Left lung (tissue), 10 donors: ENCODE measurements around the gene TENM3. TPM values are rescaled to one million over a fixed set of nuclear protein-coding genes. Genes with fewer than 3 reads are reported as not detected.

ENCODE experiments used
- ATAC-seq: fragments of 200-7000 bp; cut with Tn5 transposase; one replicate; pipeline ENCODE4 v1.9.1; 2020; ENCODE audit warnings: moderate library complexity
- DNase-seq, 4 donors: peaks; one replicate each; pipeline ENCODE4 v3.0.0-alpha.2; 2013 to 2020
- H3K27ac ChIP-seq, 2 donors: fragments of 200-600 bp; sonication (generic) in 1 of 2; one replicate each; pipeline versions ENCODE4 v1.5.0 to v1.8.0; 2020 to 2021
- H3K27me3 ChIP-seq, 2 donors: fragments of 200-600 bp; sonication (generic) in 1 of 2; one replicate each; pipeline versions ENCODE4 v1.5.0 to v1.8.0; 2020 to 2021
- H3K36me3 ChIP-seq, 2 donors: fragments of 200-600 bp; sonication (generic) in 1 of 2; one replicate each; pipeline versions ENCODE4 v1.5.0 to v1.8.0; 2020 to 2021
- H3K4me1 ChIP-seq, 2 donors: fragments of 200-600 bp; one replicate each; pipeline ENCODE4 v1.8.0; 2021
- H3K4me3 ChIP-seq, 2 donors: fragments of 200-600 bp; sonication (generic) in 1 of 2; one replicate each; pipeline versions ENCODE4 v1.5.0 to v1.8.0; 2020 to 2021; ENCODE audit warnings: mild to moderate bottlenecking in 1 of 2
- H3K9me3 ChIP-seq, 2 donors: fragments of 200-600 bp; sonication (generic) in 1 of 2; one replicate each; pipeline versions ENCODE4 v1.5.0 to v1.8.0; 2020 to 2021
- intact Hi-C, 2 donors: fragments of 100-400 bp; cut with DNase I; formaldehyde crosslinking; loops; one replicate each; pipeline versions ENCODE4 v1.11.2 to v1.14.2; 2022
- polyA plus RNA-seq, 6 donors: library from polyadenylated mRNA; unstranded; fragments of 120-200 nt; gene quantifications; one replicate each; pipeline ENCODE4 v1.2.1, GENCODE V29; 2013; ENCODE audit not compliant: insufficient read length in 6 of 6
- total RNA-seq, 2 donors: library from RNA; stranded (reverse); fragmentation: NEBNext Ultra II Directional; extraction: Animal tissue kit (Norgen Biotek cat#: 25700); gene quantifications; one replicate each; pipeline ENCODE4 v1.2.1, GENCODE V29; 2021
- TF ChIP-seq, protein P1 (sequence below), 2 donors: fragments of 200-600 bp; sonication (generic) in 1 of 2; IDR thresholded peaks; one replicate each; pipeline versions ENCODE4 v1.5.0 to v1.8.0; 2021; ENCODE audit warnings: antibody characterized with exemption in 2 of 2
- donor health status: DM: no; HTN: yes; CAD: no.
- donor health status: DM: no; HTN: no; CAD: no.

TENM3 gene
- total and polyA plus RNA-seq, 8 donors = 2.2 to 5.6 (median 3.1) TPM

DNA sequence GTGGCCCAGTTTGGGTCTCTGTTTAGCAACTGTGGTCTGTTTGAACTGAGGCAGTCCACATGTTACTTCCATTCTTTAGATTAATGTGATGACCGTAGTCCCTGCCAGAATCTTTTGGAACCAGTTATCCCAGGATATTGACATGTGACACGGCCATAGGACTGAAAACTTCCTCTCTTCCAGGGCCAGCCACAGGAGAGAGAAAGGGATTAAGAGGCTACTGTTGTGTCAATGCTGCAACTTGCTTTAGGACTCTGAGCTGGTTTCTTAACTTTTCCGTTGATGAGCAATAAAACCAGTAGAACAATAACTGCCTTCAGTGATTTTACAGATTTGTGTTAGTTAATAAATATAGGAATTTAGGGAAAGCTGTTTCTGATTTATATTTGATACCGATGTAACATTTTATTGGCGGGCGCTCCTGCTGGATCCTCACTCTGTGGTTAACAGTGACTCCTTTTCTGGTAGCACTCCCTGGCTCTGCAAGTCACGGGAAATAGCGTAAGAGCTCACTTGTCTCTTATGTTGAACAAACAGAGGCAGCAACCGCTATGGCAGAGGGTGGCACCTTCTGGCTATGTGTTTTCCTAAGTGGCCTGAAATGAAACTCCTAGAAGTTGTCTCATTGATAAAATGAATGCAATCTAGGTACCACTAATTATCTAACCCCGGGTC lies 2.5 kb downstream of the TENM3 start:
- TF ChIP-seq, protein P1, sequence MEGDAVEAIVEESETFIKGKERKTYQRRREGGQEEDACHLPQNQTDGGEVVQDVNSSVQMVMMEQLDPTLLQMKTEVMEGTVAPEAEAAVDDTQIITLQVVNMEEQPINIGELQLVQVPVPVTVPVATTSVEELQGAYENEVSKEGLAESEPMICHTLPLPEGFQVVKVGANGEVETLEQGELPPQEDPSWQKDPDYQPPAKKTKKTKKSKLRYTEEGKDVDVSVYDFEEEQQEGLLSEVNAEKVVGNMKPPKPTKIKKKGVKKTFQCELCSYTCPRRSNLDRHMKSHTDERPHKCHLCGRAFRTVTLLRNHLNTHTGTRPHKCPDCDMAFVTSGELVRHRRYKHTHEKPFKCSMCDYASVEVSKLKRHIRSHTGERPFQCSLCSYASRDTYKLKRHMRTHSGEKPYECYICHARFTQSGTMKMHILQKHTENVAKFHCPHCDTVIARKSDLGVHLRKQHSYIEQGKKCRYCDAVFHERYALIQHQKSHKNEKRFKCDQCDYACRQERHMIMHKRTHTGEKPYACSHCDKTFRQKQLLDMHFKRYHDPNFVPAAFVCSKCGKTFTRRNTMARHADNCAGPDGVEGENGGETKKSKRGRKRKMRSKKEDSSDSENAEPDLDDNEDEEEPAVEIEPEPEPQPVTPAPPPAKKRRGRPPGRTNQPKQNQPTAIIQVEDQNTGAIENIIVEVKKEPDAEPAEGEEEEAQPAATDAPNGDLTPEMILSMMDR (IDR thresholded peaks at IDR 0.05) = no peak
- no peaks in the 10 kb centered on the region for H3K27me3 ChIP-seq
- no peaks in the 10 kb centered on the region for H3K36me3 ChIP-seq
- no peak overlapping the region for H3K27ac ChIP-seq
- peaks cover 0 to 4% of the 10 kb centered on the region in 2 donors for H3K9me3 ChIP-seq
- H3K4me1 ChIP-seq = no peaks in the 10 kb centered on the region
- DNase-seq (no peak), ATAC-seq (no peak)
- no peak overlapping the region for H3K4me3 ChIP-seq
- intact Hi-C loops = no loop called here

DNA sequence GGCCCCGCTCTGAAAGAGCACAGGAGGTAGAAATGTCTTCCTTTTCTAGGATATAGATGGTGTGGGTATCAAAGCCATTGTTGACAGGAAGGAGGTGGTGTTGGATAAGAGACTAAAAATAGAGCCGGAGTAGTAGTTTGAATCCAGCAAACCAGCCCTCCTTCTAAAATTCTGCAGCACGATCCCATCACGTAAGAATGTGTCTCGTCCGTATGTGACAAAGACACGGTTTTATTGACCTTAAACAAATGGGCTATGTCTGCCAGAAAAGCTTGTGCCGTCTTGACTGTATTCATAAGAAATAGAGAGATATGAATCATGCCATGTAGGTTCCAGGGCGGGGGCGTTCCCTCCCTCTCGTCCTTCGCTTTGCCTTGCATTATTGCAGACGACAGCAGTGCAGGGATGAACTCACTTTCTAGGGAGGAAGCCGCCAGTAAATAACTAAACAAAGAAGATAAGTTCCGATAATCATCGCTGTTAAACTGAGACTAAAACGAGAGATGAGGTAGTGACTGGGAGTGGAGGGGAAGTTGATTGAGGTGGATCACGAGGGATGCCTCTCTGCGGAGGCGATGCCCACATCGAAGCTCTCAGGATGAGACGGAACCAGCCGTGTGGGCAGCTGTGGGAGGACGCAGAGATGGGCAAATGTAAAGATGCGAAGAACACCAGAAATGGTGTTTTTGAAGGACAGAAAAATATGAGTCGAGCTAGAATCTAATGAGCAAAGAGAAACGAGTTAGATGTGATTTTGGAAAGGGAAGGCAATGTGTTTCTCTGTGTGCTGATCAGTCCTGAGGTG lies 3.4 kb downstream of the TENM3 start:
- no peak overlapping the region for H3K27ac ChIP-seq
- DNase-seq = no peak
- intact Hi-C loops = no loop called here
- H3K27me3 ChIP-seq = no peaks in the 10 kb centered on the region
- peaks cover 0 to 4% of the 10 kb centered on the region in 2 donors for H3K9me3 ChIP-seq
- no peak overlapping the region for H3K4me3 ChIP-seq
- no peaks in the 10 kb centered on the region for H3K4me1 ChIP-seq
- no peaks in the 10 kb centered on the region for H3K36me3 ChIP-seq
- ATAC-seq = no peak
- TF ChIP-seq, protein P1 (IDR thresholded peaks at IDR 0.05) = no peak

DNA sequence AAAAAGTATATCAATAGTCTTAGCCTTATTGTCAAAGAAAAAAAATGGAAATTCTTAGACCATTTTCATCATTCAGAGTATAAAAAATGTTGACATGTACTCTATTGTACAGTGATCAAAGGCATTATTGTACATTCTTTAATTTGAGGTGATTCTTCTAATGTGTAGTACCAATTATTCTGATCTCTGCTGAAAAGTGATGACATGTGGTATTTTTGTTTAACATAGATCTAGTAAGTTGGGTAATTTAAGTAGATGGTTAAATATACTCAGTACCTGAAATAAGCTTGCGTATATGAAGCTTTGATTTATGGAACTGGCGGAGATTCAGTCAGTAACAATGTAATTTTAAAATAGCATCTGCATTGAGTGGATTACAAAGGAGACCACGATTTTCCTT lies 5.1 kb downstream of the TENM3 start:
- Histone ChIP-seq H3K27me3 (no peaks in the 10 kb centered on the region), H3K36me3 (no peaks in the 10 kb centered on the region), H3K4me1 (no peaks in the 10 kb centered on the region), H3K9me3 (no peaks in the 10 kb centered on the region), H3K4me3 (no peak overlapping the region), H3K27ac (no peak overlapping the region)
- TF ChIP-seq, protein P1 (IDR thresholded peaks at IDR 0.05) = no peak
- DNase-seq = no peak
- ATAC-seq = no peak
- intact Hi-C loops = no loop called here

DNA sequence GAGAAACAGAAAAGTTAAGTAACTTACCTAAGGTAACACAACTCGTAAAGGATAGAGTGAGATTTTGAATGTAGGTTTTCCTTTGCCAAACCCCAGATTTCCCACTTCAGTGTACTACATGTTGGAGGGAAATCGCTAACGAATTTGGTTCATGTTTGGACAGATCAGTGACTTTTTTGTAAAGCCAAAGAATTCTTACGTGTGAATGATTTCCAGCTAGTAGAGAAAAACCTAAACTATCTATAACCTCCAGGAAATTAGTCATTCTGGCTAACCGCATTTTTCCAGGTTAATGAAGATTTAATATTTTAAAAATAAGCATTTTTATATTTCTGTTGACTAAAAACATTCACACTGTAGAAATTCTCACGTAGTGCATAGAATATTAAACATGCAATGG lies 7.2 kb downstream of the TENM3 start:
- no peaks in the 10 kb centered on the region for H3K27me3 ChIP-seq
- H3K4me1 ChIP-seq = no peaks in the 10 kb centered on the region
- no peaks in the 10 kb centered on the region for H3K36me3 ChIP-seq
- no peak overlapping the region for H3K4me3 ChIP-seq
- TF ChIP-seq, protein P1 (IDR thresholded peaks at IDR 0.05) = no peak
- H3K27ac ChIP-seq = no peak overlapping the region
- ATAC-seq (no peak), DNase-seq (no peak)
- intact Hi-C loops = no loop called here
- H3K9me3 ChIP-seq = no peaks in the 10 kb centered on the region

DNA sequence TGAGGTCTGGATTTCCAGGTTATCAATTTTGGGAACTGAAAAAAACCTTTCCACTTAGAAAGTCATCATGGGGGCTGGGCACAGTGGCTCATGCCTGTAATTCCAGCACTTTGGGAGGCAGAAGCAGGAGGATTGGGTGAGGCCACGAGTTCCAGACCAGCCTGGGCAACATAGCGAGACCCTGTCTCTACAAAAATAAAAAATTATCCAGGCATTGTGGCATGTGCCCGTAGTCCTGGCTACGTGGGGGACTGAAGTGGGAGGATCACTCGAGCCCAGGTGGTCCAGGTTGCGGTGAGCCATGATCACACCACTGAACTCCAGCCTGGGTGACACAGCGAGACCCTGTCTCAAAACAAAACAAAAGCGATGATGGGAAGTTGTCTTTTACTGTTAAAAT lies 7.9 kb downstream of the TENM3 start:
- Histone ChIP-seq H3K9me3 (no peaks in the 10 kb centered on the region), H3K27ac (no peak overlapping the region), H3K4me1 (no peaks in the 10 kb centered on the region), H3K36me3 (no peaks in the 10 kb centered on the region), H3K4me3 (no peak overlapping the region), H3K27me3 (no peaks in the 10 kb centered on the region)
- intact Hi-C loops = no loop called here
- TF ChIP-seq, protein P1 (IDR thresholded peaks at IDR 0.05) = no peak
- DNase-seq (no peak), ATAC-seq (no peak)
